ENCODE data around the gene GVQW3.

DNA sequence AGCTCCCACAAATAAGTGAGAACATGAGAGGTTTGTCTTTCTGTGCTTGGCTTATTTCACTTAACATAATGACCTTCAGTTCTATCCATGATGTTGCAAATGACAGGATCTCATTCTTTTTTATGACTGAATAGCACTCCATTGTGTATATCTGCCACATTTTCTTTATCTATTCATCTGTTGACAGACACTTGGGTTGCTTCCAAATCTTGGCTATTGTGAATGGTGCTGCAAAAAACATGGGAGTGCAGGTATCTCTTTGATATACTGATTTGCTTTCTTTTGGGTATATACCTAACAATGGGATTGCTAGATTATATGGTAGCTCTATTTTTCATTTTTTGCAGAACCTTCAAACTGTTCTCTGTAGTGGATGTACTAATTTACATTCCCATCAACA lies 13.3 kb downstream of the GVQW3 start:
- TF ChIP-seq, protein P1, sequence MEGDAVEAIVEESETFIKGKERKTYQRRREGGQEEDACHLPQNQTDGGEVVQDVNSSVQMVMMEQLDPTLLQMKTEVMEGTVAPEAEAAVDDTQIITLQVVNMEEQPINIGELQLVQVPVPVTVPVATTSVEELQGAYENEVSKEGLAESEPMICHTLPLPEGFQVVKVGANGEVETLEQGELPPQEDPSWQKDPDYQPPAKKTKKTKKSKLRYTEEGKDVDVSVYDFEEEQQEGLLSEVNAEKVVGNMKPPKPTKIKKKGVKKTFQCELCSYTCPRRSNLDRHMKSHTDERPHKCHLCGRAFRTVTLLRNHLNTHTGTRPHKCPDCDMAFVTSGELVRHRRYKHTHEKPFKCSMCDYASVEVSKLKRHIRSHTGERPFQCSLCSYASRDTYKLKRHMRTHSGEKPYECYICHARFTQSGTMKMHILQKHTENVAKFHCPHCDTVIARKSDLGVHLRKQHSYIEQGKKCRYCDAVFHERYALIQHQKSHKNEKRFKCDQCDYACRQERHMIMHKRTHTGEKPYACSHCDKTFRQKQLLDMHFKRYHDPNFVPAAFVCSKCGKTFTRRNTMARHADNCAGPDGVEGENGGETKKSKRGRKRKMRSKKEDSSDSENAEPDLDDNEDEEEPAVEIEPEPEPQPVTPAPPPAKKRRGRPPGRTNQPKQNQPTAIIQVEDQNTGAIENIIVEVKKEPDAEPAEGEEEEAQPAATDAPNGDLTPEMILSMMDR (optimal IDR thresholded peaks at IDR 0.05 in 1 of 3, IDR thresholded peaks at IDR 0.05 in 1 of 3, conservative IDR thresholded peaks at IDR 0.05 in 1 of 3; ENCODE audit: extremely low read depth in 1 of 3, insufficient read depth in 2 of 3, low read length in 3 of 3) = no peak
- TF ChIP-seq EZH2 (IDR thresholded peaks at IDR 0.05; ENCODE audit: low read length) = no peak
